Measurements from ENCODE around the gene SLCO1A2.

DNA sequence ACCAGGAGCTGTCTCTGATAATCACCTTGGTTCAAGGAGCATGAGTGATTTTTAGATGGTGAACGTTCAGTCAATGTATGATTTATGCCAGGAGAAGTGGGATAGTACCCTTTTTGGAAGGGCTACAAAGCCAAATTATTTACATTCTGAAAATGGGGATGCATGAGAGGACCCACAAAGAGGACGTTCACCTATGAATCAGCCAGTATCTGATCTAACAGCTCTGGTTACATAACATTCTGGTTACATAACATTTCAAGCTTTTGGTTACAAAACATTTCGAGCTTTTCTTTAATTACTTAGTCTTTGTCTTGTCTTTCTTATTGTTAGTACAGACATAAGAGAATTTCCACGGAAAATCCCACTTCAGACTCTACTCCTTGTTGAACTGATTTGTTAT, 68.8 kb downstream of the SLCO1A2 start:
- TF ChIP-seq, protein P1, sequence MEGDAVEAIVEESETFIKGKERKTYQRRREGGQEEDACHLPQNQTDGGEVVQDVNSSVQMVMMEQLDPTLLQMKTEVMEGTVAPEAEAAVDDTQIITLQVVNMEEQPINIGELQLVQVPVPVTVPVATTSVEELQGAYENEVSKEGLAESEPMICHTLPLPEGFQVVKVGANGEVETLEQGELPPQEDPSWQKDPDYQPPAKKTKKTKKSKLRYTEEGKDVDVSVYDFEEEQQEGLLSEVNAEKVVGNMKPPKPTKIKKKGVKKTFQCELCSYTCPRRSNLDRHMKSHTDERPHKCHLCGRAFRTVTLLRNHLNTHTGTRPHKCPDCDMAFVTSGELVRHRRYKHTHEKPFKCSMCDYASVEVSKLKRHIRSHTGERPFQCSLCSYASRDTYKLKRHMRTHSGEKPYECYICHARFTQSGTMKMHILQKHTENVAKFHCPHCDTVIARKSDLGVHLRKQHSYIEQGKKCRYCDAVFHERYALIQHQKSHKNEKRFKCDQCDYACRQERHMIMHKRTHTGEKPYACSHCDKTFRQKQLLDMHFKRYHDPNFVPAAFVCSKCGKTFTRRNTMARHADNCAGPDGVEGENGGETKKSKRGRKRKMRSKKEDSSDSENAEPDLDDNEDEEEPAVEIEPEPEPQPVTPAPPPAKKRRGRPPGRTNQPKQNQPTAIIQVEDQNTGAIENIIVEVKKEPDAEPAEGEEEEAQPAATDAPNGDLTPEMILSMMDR (IDR thresholded peaks at IDR 0.05): no peak
- TF ChIP-seq POLR2A (IDR thresholded peaks at IDR 0.05) (no peak), EP300 (IDR thresholded peaks at IDR 0.05) (no peak)

All from ovary (tissue), 3 donors.